Cerebellar cortex (tissue), 1 donor: Measurements from ENCODE around the gene ZNF226.
"Not testable (repeated sequence)": the region's sequence is repeated elsewhere in the genome, so short reads cannot be mapped to it uniquely, and the experiment has no call there.

Source experiments
- DNase-seq: peaks from one replicate; pipeline ENCODE4 v3.0.0-alpha.2; 2015; ENCODE audit warnings: low spot score

Gene ZNF226

GRCh38 chr19:44164673-44165512 lies at the start of gene ZNF226:
Gene ZNF226 (plus strand): TSS chr19:44165100. CDS start chr19:44170081, 4,981 bp downstream.
- DNase-seq = peak; percentile 100

GRCh38 chr19:44121162-44121561 lies 43.7 kb upstream of the ZNF226 start:
- not testable (repeated sequence) for DNase-seq

GRCh38 chr19:44131955-44132354 lies 32.9 kb upstream of the ZNF226 start:
- DNase-seq = no peak

- DNase-seq = peak; percentile 92
Measured at GRCh38 chr19:44141191-44142058, 23.5 kb upstream of the ZNF226 start, which contains the start of gene ZNF234. Gene ZNF234 (plus strand): TSS chr19:44141554. CDS start chr19:44144633, 3,079 bp downstream.

GRCh38 chr19:44142059-44142433 lies 22.9 kb upstream of the ZNF226 start:
- no peak for DNase-seq

- no peak for DNase-seq
Measured at GRCh38 chr19:44149776-44150175, 15.1 kb upstream of the ZNF226 start.

- DNase-seq = no peak
Measured at GRCh38 chr19:44151491-44151890, 13.4 kb upstream of the ZNF226 start.

- no peak for DNase-seq
Measured at GRCh38 chr19:44156475-44156874, 8.4 kb upstream of the ZNF226 start.

GRCh38 chr19:44163789-44164188 lies 1.1 kb upstream of the ZNF226 start:
- no peak for DNase-seq

- no peak for DNase-seq
Measured at GRCh38 chr19:44164327-44164672, 600 bp upstream of the ZNF226 start.

- not testable (repeated sequence) for DNase-seq
Measured at GRCh38 chr19:44170660-44171059, 5.8 kb downstream of the ZNF226 start.

- no peak for DNase-seq
Measured at GRCh38 chr19:44176590-44176989, 11.7 kb downstream of the ZNF226 start.

- no peak for DNase-seq
Measured at GRCh38 chr19:44180968-44181367, 16.1 kb downstream of the ZNF226 start.

- no peak for DNase-seq
Measured at GRCh38 chr19:44182145-44182544, 17.2 kb downstream of the ZNF226 start.

- DNase-seq = no peak
Measured at GRCh38 chr19:44190020-44190419, 25.1 kb downstream of the ZNF226 start.

- no peak for DNase-seq
Measured at GRCh38 chr19:44192127-44192526, 27.2 kb downstream of the ZNF226 start.

GRCh38 chr19:44196772-44197171 lies 31.9 kb downstream of the ZNF226 start:
- DNase-seq = no peak

- no peak for DNase-seq
Measured at GRCh38 chr19:44202470-44202869, 37.6 kb downstream of the ZNF226 start.

GRCh38 chr19:44202974-44203373 lies 38.1 kb downstream of the ZNF226 start:
- no peak for DNase-seq

GRCh38 chr19:44203877-44204276 lies 39.0 kb downstream of the ZNF226 start:
- DNase-seq = not testable (repeated sequence)

GRCh38 chr19:44204772-44205171 lies 39.9 kb downstream of the ZNF226 start:
- DNase-seq = no peak

- DNase-seq = peak; percentile 97
Measured at GRCh38 chr19:44207126-44207803, 42.4 kb downstream of the ZNF226 start.
